HepG2 (cell line): ENCODE results near the gene HNRNPUL1. TPM values are rescaled to one million over a fixed set of nuclear protein-coding genes. Genes with fewer than 3 reads are reported as not detected.

ENCODE experiments used
- CBX5 ChIP-seq: sonication (generic); formaldehyde crosslinking; IDR thresholded peaks from 2 replicates; pipeline ENCODE4 v1.4.0; 2020; ENCODE audit warnings: missing genetic modification reagents, borderline replicate concordance
- DMAP1 ChIP-seq: IDR thresholded peaks from 2 replicates; pipeline ENCODE4 v1.6.1; 2016
- TCF12 ChIP-seq, 2 experiments: fragments of 450-650 bp in 1 of 2; sonication (generic) in 1 of 2; formaldehyde crosslinking in 1 of 2; IDR thresholded peaks; 2 replicates each; pipeline versions ENCODE4 v1.6.1 to v1.8.0; 2017 to 2022; ENCODE audit warnings: antibody characterized with exemption in 1 of 2, mild to moderate bottlenecking in 1 of 2, missing genetic modification reagents in 1 of 2, moderate library complexity in 1 of 2
- ZFP62 ChIP-seq: sonication (generic); formaldehyde crosslinking; IDR thresholded peaks from 2 replicates; pipeline ENCODE4 v1.4.0; 2020; ENCODE audit warnings: missing genetic modification reagents
- ZNF274 ChIP-seq: sonication (generic); formaldehyde crosslinking; IDR thresholded peaks from 2 replicates; pipeline ENCODE4 v1.5.1; 2020; ENCODE audit warnings: mild to moderate bottlenecking, missing genetic modification reagents
- ZNF510 ChIP-seq: sonication (generic); formaldehyde crosslinking; IDR thresholded peaks from 2 replicates; pipeline ENCODE4 v1.4.0; 2020; ENCODE audit warnings: low read depth, mild to moderate bottlenecking, missing genetic modification reagents
- ZNF556 ChIP-seq: sonication (generic); formaldehyde crosslinking; IDR thresholded peaks from 2 replicates; pipeline ENCODE4 v1.4.0; 2020; ENCODE audit warnings: mild to moderate bottlenecking, missing genetic modification reagents, borderline replicate concordance
- ZNF746 ChIP-seq: sonication (generic); formaldehyde crosslinking; IDR thresholded peaks from 2 replicates; pipeline ENCODE4 v1.8.0; 2022; ENCODE audit warnings: mild to moderate bottlenecking, missing genetic modification reagents
- ZNF768 ChIP-seq: sonication (generic); formaldehyde crosslinking; IDR thresholded peaks from 2 replicates; pipeline ENCODE4 v1.4.0; 2020; ENCODE audit warnings: missing genetic modification reagents
- polyA plus RNA-seq, 8 experiments: library from polyadenylated mRNA; depleted of rRNA in 3 of 8; stranded (reverse) in 7 of 8; unstranded in 1 of 8; fragments of >200 nt; fragmentation: Illumina TruSeq in 4 of 8; extraction: Trizol in 4 of 8; gene quantifications; 2 replicates each; pipeline versions ENCODE4 v1.2.1 to v1.2.3, GENCODE V29; 2011 to 2016; ENCODE audit warnings: low read depth in 4 of 8, missing spikeins in 1 of 8, mixed read lengths in 1 of 8; ENCODE audit not compliant: insufficient read depth in 1 of 8
- total RNA-seq, 5 experiments: library from RNA; depleted of rRNA; stranded (reverse); fragments of >200 nt; fragmentation: Illumina TruSeq; extraction: Trizol; gene quantifications; 2 replicates each; pipeline ENCODE4 v1.2.3, GENCODE V29; 2016; ENCODE audit warnings: low read depth in 1 of 5
- TF ChIP-seq, protein P1 (sequence below): sonication (generic); formaldehyde crosslinking; IDR thresholded peaks from 2 replicates; pipeline ENCODE4 v1.4.0; 2020; ENCODE audit warnings: missing genetic modification reagents
- TF ChIP-seq, protein P2 (sequence below): sonication (generic); formaldehyde crosslinking; IDR thresholded peaks from 2 replicates; pipeline ENCODE4 v1.4.0; 2020; ENCODE audit warnings: mild to moderate bottlenecking, missing genetic modification reagents
- TF ChIP-seq, protein P3 (sequence below): sonication (generic); formaldehyde crosslinking; IDR thresholded peaks from 2 replicates; pipeline ENCODE4 v1.4.0; 2020; ENCODE audit warnings: missing genetic modification reagents
- TF ChIP-seq, protein P4 (sequence below): sonication (generic); formaldehyde crosslinking; IDR thresholded peaks from 2 replicates; pipeline ENCODE4 v1.4.0; 2020; ENCODE audit warnings: missing genetic modification reagents
- TF ChIP-seq, protein P5 (sequence below): sonication (generic); formaldehyde crosslinking; IDR thresholded peaks from 2 replicates; pipeline ENCODE4 v1.8.0; 2022; ENCODE audit warnings: mild to moderate bottlenecking, missing genetic modification reagents, moderate library complexity
- TF ChIP-seq, protein P6 (sequence below): IDR thresholded peaks from 2 replicates; pipeline ENCODE4 v1.6.1; 2016; ENCODE audit warnings: missing compliant biosample characterization, missing genetic modification reagents, borderline replicate concordance

HNRNPUL1 gene
- total and polyA plus RNA-seq, 2 of the 13 experiments (the other 11 are each of a cell fraction or from before 2014, with no cell fraction given): 30.9 to 81.7 TPM

DNA sequence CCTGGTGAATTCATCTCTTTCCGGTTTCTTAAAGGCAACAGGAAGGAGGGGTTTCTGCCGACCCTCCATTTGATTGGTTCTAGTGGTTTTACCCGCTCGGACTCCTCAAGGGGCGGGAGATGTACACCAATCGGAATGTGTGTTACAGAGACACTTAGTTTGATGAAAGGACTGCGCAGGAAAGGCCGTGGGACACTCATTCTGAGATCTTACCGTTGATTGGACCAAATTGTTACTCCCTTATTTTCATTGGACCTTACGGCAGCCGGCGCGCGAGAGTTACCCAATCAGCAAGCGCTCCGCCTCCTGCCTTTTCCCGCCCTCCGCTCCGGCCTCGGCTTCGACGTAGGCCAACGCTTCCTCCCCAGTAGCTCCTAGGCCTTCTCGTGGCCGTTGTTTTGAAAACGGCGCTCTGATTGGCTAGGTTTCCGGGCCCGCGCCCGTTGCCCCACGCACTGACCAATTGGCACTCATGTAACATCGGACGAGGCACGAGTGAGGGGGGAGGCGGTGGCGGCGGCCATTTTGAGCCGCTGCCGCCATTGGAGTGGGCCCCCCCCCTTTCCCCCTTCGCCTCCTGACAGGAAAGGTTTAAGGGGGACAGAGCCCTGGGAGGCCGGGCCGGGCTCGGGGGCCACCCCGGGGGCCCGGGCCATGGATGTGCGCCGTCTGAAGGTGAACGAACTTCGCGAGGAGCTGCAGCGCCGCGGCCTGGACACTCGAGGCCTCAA, at the start of gene HNRNPUL1 (continued):
- TF ChIP-seq, protein P1, sequence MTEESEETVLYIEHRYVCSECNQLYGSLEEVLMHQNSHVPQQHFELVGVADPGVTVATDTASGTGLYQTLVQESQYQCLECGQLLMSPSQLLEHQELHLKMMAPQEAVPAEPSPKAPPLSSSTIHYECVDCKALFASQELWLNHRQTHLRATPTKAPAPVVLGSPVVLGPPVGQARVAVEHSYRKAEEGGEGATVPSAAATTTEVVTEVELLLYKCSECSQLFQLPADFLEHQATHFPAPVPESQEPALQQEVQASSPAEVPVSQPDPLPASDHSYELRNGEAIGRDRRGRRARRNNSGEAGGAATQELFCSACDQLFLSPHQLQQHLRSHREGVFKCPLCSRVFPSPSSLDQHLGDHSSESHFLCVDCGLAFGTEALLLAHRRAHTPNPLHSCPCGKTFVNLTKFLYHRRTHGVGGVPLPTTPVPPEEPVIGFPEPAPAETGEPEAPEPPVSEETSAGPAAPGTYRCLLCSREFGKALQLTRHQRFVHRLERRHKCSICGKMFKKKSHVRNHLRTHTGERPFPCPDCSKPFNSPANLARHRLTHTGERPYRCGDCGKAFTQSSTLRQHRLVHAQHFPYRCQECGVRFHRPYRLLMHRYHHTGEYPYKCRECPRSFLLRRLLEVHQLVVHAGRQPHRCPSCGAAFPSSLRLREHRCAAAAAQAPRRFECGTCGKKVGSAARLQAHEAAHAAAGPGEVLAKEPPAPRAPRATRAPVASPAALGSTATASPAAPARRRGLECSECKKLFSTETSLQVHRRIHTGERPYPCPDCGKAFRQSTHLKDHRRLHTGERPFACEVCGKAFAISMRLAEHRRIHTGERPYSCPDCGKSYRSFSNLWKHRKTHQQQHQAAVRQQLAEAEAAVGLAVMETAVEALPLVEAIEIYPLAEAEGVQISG (CRISPR knock-in tag): peak; percentile 7; the same call in 1 of the 2 replicates
- TF ChIP-seq, protein P2, sequence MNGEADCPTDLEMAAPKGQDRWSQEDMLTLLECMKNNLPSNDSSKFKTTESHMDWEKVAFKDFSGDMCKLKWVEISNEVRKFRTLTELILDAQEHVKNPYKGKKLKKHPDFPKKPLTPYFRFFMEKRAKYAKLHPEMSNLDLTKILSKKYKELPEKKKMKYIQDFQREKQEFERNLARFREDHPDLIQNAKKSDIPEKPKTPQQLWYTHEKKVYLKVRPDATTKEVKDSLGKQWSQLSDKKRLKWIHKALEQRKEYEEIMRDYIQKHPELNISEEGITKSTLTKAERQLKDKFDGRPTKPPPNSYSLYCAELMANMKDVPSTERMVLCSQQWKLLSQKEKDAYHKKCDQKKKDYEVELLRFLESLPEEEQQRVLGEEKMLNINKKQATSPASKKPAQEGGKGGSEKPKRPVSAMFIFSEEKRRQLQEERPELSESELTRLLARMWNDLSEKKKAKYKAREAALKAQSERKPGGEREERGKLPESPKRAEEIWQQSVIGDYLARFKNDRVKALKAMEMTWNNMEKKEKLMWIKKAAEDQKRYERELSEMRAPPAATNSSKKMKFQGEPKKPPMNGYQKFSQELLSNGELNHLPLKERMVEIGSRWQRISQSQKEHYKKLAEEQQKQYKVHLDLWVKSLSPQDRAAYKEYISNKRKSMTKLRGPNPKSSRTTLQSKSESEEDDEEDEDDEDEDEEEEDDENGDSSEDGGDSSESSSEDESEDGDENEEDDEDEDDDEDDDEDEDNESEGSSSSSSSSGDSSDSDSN (CRISPR knock-in tag): peak; percentile 87
- TF ChIP-seq DMAP1 (peak; percentile 99), ZNF274 (CRISPR knock-in tag) (peak; percentile 76; the same call in 1 of the 2 replicates), TCF12 (IDR thresholded peaks at IDR 0.05) (no peak), TCF12 (CRISPR knock-in tag; IDR thresholded peaks at IDR 0.05) (0 out of 2 replicates have a peak, but pooled peaks have one; percentile 70), CBX5 (CRISPR knock-in tag) (peak; percentile 60; the same call in 1 of the 2 replicates), ZNF768 (CRISPR knock-in tag) (no peak), ZFP62 (CRISPR knock-in tag) (no peak), ZNF556 (CRISPR knock-in tag) (no peak), ZNF746 (peak; percentile 43; the same call in 1 of the 2 replicates), ZNF510 (CRISPR knock-in tag) (peak; percentile 55; the same call in 1 of the 2 replicates)
- TF ChIP-seq, protein P3, sequence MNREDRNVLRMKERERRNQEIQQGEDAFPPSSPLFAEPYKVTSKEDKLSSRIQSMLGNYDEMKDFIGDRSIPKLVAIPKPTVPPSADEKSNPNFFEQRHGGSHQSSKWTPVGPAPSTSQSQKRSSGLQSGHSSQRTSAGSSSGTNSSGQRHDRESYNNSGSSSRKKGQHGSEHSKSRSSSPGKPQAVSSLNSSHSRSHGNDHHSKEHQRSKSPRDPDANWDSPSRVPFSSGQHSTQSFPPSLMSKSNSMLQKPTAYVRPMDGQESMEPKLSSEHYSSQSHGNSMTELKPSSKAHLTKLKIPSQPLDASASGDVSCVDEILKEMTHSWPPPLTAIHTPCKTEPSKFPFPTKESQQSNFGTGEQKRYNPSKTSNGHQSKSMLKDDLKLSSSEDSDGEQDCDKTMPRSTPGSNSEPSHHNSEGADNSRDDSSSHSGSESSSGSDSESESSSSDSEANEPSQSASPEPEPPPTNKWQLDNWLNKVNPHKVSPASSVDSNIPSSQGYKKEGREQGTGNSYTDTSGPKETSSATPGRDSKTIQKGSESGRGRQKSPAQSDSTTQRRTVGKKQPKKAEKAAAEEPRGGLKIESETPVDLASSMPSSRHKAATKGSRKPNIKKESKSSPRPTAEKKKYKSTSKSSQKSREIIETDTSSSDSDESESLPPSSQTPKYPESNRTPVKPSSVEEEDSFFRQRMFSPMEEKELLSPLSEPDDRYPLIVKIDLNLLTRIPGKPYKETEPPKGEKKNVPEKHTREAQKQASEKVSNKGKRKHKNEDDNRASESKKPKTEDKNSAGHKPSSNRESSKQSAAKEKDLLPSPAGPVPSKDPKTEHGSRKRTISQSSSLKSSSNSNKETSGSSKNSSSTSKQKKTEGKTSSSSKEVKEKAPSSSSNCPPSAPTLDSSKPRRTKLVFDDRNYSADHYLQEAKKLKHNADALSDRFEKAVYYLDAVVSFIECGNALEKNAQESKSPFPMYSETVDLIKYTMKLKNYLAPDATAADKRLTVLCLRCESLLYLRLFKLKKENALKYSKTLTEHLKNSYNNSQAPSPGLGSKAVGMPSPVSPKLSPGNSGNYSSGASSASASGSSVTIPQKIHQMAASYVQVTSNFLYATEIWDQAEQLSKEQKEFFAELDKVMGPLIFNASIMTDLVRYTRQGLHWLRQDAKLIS (CRISPR knock-in tag): no peak
- TF ChIP-seq, protein P4, sequence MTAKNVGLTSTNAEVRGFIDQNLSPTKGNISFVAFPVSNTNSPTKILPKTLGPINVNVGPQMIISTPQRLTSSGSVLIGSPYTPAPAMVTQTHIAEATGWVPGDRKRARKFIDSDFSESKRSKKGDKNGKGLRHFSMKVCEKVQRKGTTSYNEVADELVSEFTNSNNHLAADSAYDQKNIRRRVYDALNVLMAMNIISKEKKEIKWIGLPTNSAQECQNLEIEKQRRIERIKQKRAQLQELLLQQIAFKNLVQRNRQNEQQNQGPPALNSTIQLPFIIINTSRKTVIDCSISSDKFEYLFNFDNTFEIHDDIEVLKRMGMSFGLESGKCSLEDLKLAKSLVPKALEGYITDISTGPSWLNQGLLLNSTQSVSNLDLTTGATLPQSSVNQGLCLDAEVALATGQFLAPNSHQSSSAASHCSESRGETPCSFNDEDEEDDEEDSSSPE: peak; percentile 98
- TF ChIP-seq, protein P5, sequence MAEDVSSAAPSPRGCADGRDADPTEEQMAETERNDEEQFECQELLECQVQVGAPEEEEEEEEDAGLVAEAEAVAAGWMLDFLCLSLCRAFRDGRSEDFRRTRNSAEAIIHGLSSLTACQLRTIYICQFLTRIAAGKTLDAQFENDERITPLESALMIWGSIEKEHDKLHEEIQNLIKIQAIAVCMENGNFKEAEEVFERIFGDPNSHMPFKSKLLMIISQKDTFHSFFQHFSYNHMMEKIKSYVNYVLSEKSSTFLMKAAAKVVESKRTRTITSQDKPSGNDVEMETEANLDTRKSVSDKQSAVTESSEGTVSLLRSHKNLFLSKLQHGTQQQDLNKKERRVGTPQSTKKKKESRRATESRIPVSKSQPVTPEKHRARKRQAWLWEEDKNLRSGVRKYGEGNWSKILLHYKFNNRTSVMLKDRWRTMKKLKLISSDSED (CRISPR knock-in tag): no peak
- TF ChIP-seq, protein P6, sequence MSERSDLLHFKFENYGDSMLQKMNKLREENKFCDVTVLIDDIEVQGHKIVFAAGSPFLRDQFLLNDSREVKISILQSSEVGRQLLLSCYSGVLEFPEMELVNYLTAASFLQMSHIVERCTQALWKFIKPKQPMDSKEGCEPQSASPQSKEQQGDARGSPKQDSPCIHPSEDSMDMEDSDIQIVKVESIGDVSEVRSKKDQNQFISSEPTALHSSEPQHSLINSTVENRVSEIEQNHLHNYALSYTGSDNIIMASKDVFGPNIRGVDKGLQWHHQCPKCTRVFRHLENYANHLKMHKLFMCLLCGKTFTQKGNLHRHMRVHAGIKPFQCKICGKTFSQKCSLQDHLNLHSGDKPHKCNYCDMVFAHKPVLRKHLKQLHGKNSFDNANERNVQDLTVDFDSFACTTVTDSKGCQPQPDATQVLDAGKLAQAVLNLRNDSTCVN (CRISPR knock-in tag): 0 out of 2 replicates have a peak, but pooled peaks have one; percentile 23
